NCI-H1092 treated with DMSO at 0.1 percent for 48 hours (cell line): Measurements from ENCODE around the gene DXO.
"Not testable (repeated sequence)": the region's sequence is repeated elsewhere in the genome, so short reads cannot be mapped to it uniquely, and the experiment has no call there.

Source experiments
- DNase-seq: peaks from one replicate; lab custom pipeline; 2025; lab: John Stamatoyannopoulos, UW

The DXO gene

DNA sequence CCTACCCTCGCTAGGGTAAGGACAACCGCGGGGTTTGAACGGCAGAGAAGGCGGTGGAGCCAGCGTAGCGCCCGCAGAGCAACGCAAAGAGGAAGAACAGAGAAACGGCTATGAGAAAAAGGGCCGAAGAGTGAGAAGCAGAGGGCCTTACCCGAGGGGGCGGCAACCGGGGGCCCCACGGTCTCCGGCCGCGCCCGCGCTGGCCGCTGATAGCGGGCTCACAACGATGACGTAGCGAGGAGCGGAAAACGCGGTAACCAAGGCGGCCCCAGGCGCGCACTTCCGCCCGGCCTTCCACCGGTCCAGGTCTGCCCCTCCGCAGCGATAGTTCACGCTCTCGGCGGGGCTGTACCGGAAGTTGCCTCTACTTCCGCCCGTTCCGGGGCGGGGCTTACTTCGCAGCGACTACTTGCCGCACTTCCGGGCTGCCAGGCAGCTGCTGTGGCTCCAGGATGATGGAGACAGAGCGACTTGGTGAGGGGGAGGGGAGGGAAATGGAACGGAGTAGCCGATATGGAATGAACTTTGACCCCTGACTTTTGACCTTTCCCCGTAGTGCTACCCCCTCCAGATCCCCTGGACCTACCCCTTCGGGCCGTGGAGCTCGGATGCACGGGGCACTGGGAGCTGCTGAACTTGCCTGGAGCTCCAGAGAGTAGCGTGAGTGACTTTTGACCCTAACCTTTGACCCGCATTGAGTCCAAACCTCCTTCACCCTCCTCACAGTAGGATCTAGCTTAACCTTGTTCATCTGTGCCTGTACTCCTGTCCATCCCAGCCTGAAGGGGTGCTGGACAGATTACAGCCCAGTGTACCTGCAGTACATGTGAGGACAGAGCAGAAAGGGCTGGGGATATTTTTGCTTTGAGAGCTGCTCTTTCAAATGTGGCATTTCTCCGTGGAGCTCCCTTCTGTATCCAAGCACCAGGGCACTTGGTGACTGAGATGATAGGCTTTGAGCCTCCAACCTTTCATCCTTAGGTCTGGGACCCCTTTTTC, 12.9 kb downstream of the DXO start, which contains the start of the genes NELFE and SKIC2:
Gene NELFE (minus strand): TSS at position 231 of the 999 bp plus-strand sequence. CDS start 525 bp downstream, outside the sequence.
Gene SKIC2 (plus strand): TSS at position 435 of the 999 bp plus-strand sequence. CDS start 18 bp downstream, at position 453.
- peak; percentile 89 for DNase-seq

DNA sequence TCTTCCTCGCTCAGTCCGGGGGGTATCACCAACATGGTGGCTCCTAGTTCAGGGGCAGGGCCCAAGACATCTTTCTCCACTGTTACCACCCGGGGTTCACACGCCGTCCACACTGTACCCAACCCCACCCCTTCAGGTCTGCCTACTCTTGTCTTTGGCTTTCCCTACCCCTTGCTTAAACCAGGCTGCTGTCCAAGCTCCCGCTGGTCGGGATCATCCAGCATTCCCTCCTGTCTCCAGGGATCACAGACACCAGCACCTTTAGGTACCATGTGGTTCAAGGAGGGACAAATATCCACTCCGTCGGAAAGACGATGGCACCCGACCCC, 13.6 kb downstream of the DXO start:
- no peak for DNase-seq

DNA sequence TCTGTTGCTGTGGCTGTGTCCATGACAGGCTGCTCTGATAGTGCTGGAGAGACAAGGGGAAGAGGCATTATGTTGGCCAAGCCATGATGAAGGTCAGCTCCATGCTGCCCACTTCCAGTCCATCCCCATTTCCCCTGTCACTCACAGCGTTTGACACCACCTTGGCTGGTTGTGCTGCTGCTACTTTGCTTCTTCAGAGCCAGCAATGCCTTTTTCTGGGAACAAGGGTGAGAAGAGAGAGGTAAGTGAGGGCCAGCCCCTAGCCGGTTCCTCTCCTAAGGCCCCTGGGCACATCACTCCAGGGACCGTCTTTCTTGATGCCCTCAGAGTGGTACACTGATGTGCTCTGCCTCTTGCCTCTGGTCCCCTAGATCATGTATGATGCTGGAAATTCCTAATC, 15.1 kb downstream of the DXO start:
- DNase-seq, result no peak

DNA sequence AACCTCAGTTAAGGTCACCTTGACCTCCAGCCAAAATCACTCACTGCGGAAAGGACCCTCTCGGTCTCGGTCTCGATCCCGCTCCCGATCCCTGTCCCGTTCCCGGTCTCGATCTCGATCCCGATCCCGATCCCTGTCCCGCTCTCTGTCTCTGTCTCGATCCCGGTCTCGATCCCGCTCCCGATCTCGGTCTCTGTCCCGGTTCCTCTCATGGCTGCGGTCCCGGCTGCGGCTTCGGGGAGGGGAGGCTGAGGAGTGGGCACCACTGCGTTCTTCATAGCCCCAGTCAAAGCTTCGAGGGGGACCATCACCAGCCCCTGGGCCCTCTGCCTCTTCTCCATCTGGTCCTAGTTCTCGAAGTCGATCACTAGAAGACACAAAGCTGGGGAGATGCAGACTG, 17.4 kb downstream of the DXO start:
- DNase-seq, result no peak

DNA sequence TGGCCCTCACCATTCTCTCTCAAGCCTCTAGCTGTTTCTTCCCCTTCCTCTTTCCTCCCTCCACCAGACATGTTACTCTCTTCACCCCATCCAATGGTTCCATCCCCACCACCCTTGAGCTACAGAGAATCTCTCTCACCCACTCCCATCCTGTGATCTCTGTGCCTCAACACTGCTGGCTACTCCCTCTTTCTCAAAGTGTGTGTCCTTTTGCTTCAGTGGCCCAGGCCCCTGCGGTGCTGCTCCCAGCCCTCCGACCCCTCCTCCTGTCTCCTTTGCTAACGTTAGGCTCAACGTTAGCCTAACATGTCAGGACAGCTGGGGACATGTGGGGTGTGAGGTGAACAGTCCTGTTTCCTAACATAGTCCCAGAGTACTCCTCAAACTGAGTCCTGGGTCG, 19.0 kb downstream of the DXO start:
- DNase-seq, result no peak

DNA sequence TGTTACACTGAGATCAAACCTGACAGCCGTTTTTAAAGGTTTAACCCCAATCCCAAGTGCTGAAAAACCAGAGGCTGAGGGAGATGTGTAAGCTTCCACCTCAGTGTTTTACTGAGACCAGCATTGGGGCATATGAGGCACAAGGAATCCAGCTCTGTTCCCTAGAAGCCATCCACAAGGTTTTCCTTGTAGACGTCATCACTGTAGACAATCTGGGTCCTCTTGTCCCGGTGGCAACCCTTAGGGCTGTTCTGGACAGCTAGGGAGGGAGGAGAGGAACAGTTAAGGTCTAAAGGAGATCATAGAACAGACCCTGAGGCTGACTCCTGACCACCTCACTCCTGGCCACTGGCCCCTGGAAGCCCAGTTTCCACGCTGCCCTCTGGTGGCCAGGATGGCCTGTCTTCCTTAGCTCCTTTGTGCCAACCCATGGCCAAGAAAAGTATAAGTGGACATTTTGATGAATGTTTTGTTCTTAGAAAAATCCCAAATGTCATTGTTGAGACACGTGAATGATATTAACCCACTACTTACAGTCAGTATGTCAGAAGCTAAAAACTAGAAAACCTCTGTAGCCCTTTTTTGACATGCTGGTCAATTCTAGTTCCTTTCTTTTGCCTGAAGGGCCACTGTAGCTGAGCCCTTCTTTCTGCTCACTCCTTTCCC, 19.7 kb downstream of the DXO start:
- DNase-seq, result peak; percentile 0

DNA sequence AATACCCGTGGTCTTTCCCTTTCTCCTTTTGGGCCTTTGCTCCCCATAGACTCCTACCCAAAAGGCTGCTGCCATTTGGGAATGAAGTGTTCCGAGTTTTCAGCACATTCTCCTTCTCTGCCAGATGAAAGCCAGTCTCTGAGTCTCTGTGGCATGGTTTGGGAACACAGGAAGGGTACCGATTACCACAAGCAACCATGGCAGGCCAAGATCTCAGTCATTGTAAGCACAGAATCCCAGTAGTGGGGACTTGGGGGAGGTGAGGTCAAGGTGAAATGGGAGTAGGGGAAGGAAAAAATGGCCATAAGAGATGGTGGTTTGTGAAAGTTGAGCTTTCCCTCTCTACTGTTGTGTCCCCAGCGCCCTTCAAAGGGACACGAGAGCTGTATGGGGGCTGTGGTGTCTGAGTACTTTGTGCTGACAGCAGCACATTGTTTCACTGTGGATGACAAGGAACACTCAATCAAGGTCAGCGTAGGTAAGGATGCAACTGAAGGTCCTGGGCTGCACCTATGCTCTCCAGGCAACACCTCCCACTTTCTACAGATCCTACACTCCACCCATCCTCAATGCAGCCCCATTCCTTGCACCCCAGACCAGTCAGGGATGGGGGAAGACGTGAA, 21.9 kb downstream of the DXO start:
- no peak for DNase-seq

DNA sequence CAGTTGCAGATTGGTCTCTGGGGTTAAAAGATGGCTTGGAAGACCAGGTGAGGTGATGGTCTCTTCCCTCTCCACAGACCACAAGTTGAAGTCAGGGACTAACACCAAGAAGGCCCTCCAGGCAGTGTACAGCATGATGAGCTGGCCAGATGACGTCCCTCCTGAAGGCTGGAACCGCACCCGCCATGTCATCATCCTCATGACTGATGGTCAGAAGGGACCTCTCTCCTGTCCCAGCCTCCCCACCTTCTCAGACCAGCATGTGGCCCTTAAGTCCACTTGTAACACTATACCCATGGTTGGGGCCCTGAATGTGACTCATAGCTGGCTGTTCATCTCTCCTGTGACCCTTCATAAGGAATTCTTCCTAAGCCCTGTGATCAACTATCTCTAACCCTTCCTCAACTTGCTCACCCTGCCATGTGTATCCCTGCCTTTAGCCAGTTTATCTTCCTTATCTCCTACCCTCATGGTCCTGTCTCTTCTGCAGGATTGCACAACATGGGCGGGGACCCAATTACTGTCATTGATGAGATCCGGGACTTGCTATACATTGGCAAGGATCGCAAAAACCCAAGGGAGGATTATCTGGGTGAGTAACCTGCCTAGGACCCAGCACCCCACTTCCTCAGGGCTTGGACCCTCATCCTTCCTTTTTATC, 23.1 kb downstream of the DXO start:
- no peak for DNase-seq

DNA sequence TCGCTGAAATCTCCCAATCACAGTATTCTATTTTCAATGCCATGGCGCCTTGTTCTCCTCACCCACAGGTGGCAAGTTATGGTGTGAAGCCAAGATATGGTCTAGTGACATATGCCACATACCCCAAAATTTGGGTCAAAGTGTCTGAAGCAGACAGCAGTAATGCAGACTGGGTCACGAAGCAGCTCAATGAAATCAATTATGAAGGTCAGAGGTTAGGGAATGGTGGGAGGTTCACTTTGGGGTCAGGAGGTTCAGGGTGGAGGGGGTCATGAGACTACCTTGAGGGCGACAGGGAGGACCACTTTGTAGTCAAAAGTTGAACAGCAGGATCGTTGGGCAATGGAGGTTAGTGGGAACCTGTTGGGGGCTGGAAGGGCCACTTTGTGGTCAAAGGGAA, 23.6 kb downstream of the DXO start:
- DNase-seq, result no peak

DNA sequence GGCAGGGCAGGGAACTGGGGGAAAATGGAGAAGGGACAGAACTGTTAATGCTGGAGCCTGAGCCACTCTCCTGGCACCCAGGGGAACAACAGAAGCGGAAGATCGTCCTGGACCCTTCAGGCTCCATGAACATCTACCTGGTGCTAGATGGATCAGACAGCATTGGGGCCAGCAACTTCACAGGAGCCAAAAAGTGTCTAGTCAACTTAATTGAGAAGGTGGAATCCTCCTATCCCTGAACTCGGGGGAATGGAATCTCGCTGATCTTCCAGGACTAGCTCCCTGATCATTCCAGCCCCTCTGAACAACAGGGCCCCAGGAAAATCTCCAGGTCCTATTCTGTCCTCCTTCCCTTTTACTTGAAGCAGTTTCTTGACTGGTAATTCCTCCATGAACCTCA, 24.1 kb downstream of the DXO start:
- DNase-seq, result no peak

DNA sequence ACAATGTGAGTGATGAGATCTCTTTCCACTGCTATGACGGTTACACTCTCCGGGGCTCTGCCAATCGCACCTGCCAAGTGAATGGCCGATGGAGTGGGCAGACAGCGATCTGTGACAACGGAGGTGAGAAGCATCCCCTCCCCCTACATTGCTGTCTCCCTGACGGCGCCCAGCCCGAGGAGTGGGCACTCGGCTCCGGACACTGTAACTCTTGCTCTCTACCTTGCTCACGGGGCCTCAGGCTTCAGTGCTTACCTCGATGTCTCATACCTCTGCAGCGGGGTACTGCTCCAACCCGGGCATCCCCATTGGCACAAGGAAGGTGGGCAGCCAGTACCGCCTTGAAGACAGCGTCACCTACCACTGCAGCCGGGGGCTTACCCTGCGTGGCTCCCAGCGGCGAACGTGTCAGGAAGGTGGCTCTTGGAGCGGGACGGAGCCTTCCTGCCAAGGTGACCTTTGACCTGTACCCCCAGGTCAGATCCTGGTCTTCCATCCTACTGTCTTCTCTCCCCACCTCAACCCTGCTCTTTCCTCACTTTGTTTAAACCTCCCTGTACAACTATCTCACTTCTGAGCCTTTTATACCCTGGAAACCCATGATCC, 24.8 kb downstream of the DXO start:
- no peak for DNase-seq

DNA sequence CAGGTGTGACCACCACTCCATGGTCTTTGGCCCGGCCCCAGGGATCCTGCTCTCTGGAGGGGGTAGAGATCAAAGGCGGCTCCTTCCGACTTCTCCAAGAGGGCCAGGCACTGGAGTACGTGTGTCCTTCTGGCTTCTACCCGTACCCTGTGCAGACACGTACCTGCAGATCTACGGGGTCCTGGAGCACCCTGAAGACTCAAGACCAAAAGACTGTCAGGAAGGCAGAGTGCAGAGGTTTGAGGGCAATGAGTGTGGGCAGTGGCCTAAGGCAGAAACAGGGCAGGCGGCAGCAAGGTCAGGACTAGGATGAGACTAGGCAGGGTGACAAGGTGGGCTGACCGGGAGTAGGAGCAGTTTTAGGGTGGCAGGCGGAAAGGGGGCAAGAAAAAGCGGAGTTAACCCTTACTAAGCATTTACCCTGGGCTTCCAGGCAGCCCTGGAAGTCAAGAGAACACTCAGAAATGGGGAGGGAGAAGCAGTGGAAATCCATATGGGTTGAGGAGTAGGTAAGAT, 25.5 kb downstream of the DXO start:
- DNase-seq, result no peak

DNA sequence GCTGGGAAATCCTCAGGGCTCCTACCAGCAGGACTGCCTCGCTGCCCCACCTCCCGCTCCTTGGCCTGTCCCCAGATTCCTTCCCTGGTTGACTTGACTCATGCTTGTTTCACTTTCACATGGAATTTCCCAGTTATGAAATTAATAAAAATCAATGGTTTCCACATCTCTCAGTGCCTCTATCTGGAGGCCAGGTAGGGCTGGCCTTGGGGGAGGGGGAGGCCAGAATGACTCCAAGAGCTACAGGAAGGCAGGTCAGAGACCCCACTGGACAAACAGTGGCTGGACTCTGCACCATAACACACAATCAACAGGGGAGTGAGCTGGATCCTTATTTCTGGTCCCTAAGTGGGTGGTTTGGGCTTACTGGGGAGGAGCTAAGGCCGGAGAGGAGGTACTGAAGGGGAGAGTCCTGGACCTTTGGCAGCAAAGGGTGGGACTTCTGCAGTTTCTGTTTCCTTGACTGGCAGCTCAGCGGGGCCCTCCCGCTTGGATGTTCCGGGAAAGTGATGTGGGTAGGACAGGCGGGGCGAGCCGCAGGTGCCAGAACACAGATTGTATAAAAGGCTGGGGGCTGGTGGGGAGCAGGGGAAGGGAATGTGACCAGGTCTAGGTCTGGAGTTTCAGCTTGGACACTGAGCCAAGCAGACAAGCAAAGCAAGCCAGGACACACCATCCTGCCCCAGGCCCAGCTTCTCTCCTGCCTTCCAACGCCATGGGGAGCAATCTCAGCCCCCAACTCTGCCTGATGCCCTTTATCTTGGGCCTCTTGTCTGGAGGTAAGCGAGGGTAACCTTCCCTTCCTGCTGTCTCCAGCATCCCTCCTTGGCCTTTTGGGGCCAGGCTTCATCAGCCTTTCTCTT, 26.2 kb downstream of the DXO start, which contains the start of gene CFB:
Gene CFB (plus strand): TSS at position 589 of the 863 bp plus-strand sequence. CDS start 127 bp downstream, at position 716.
- DNase-seq, result no peak

DNA sequence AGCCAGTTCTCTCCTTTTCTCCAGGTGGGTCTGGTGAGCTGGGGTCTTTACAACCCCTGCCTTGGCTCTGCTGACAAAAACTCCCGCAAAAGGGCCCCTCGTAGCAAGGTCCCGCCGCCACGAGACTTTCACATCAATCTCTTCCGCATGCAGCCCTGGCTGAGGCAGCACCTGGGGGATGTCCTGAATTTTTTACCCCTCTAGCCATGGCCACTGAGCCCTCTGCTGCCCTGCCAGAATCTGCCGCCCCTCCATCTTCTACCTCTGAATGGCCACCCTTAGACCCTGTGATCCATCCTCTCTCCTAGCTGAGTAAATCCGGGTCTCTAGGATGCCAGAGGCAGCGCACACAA, 26.8 kb downstream of the DXO start:
- DNase-seq, result no peak

DNA sequence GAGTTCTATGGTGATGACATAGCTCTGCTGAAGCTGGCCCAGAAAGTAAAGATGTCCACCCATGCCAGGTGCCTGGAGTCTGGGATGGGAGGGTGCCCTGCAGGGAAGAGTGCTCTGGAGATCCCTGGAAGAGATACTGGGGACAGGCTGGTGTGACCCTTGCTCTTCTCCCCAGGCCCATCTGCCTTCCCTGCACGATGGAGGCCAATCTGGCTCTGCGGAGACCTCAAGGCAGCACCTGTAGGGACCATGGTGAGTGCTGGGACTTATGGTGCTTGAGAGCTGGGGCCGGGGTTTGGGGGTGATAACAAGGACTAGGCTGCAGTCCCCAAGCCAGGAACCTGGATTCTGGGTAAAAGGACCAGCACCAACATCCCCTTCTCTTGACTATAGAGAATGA, 28.2 kb downstream of the DXO start:
- DNase-seq, result no peak

DNA sequence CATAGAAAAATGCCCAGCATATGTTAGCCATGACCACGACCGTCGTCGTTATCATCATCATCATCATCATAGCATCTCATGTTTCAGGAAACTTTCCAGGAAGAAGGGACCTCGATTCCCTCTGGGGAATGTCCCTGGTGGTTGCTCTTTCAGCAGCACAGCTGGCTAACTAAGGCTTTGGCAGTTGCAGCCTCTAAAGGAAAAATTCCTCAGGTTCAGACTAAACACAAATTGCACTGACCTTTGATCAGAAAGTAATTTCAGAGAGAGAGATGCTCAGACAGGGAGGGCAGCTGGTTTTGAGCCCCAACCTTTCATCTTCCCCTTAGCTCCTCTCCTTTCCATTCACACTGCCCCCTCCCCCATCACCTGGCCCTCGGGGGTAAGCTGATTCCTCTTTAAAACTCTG, 31.7 kb downstream of the DXO start:
- DNase-seq, result no peak

DNA sequence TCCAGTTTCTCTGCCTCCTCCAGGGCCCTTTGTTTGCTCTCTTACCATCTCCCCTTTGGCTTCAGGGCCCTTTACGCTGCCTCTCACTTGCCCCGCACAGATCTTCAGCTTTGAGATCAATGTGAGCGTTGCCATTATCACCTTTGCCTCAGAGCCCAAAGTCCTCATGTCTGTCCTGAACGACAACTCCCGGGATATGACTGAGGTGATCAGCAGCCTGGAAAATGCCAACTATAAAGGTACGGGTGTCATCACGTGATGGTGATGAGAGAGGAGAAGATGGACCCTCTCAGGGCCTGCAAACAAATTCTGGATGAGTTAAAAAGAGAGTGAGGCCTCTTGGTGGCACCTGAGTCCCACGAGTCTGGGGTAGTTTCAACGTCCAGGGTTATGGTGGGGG, 36.1 kb downstream of the DXO start:
- no peak for DNase-seq

DNA sequence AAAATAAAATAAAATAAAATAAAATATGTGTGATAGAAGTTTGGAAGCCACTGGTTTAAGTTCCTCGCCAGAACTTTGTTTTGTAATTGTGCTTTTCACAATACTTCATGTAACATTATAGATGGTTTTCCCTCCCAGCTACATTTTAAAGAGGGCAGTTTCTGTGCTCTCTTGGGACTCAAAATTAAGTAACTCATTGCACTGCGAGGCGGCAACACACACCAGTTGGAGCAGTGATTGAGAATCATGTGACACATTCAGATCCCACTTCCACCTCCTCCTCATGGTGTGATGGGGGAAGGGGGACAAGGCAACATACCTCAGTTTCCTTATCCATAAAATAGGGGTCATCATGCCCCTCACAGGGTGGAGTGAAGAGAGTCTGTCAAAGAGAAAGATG, 36.9 kb downstream of the DXO start:
- no peak for DNase-seq

DNA sequence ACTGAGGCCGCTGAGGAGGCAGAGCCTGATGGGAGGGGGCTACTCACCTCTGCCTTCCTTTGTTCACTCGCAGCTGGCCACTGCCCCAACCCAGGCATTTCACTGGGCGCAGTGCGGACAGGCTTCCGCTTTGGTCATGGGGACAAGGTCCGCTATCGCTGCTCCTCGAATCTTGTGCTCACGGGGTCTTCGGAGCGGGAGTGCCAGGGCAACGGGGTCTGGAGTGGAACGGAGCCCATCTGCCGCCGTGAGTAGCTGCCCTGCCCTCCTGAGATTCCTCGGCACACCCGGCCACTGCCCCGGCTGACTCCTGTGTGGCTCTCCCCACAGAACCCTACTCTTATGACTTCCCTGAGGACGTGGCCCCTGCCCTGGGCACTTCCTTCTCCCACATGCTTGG, 38.4 kb downstream of the DXO start:
- no peak for DNase-seq

DNA sequence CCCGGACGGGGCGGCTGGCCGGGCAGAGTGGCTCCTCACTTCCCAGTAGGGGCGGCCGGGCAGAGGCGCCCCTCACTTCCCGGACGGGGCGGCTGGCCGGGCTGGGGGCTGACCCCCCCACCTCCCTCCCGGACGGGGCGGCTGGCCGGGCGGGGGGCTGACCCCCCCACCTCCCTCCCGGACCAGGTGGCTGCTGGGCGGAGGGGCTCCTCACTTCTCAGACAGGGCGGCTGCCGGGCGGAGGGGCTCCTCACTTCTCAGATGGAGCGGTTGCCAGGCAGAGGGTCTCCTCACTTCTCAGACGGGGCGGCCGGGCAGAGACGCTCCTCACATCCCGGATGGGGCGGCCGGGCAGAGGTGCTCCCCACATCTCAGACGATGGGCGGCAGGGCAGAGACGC, 39.8 kb downstream of the DXO start:
- DNase-seq, result not testable (repeated sequence)

DNA sequence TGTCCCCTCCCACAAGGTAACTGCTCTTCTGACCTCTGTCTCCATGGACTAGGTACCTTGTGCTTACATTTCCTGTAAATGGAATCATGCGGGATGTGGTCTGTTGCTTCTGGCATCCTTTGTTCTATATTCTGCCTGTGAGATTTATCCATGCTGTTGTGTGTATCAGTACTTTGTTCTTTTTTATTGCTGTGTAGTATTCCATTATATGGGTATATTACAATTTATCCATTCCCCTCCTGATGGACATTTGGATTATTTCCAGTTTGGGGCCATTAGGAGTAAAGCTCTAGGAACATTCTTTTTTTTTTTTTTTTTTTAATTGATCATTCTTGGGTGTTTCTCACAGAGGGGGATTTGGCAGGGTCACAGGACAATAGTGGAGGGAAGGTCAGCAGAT, 41.0 kb downstream of the DXO start:
- DNase-seq, result no peak
